Kidney capillary endothelial cell (primary cell): ENCODE results near the gene EDDM13.
"Not testable (repeated sequence)": the region's sequence is repeated elsewhere in the genome, so short reads cannot be mapped to it uniquely, and the experiment has no call there.

ENCODE experiments used
- DNase-seq: peaks from one replicate; pipeline ENCODE4 v3.0.0-alpha.2; 2018; ENCODE audit warnings: low spot score

The EDDM13 gene

GRCh38 chr19:56272161-56272798 is at the start of gene EDDM13:
EDDM13 (plus strand) TSS chr19:56272748; CDS start chr19:56272835, 87 bp downstream.
- DNase-seq: no peak

GRCh38 chr19:56222901-56223300 is 49.6 kb upstream of the EDDM13 start:
- no peak for DNase-seq

- DNase-seq: no peak
Measured at GRCh38 chr19:56223481-56223880, 49.1 kb upstream of the EDDM13 start.

GRCh38 chr19:56245121-56245740 is 27.3 kb upstream of the EDDM13 start:
- peak; percentile 20 for DNase-seq

GRCh38 chr19:56245764-56246163 is 26.8 kb upstream of the EDDM13 start:
- not testable (repeated sequence) for DNase-seq

- DNase-seq: not testable (repeated sequence)
Measured at GRCh38 chr19:56248736-56249338, 23.7 kb upstream of the EDDM13 start.

GRCh38 chr19:56252699-56253422 is 19.7 kb upstream of the EDDM13 start:
- peak; percentile 86 for DNase-seq

- peak; percentile 68 for DNase-seq
Measured at GRCh38 chr19:56253737-56254136, 18.8 kb upstream of the EDDM13 start.

- DNase-seq: no peak
Measured at GRCh38 chr19:56258272-56258671, 14.3 kb upstream of the EDDM13 start.

- peak; percentile 24 for DNase-seq
Measured at GRCh38 chr19:56261145-56261544, 11.4 kb upstream of the EDDM13 start.

- not testable (repeated sequence) for DNase-seq
Measured at GRCh38 chr19:56261932-56262331, 10.6 kb upstream of the EDDM13 start.

GRCh38 chr19:56263319-56263718 is 9.2 kb upstream of the EDDM13 start:
- no peak for DNase-seq

GRCh38 chr19:56266051-56266450 is 6.5 kb upstream of the EDDM13 start:
- DNase-seq: no peak

- DNase-seq: no peak
Measured at GRCh38 chr19:56269348-56269747, 3.2 kb upstream of the EDDM13 start.

- DNase-seq: no peak
Measured at GRCh38 chr19:56270676-56271075, 1.9 kb upstream of the EDDM13 start.

GRCh38 chr19:56271151-56271550 is 1.4 kb upstream of the EDDM13 start:
- no peak for DNase-seq

- peak; percentile 92 for DNase-seq
Measured at GRCh38 chr19:56273563-56274117, 1.1 kb downstream of the EDDM13 start.

- DNase-seq: no peak
Measured at GRCh38 chr19:56282809-56283208, 10.3 kb downstream of the EDDM13 start.

- DNase-seq: no peak
Measured at GRCh38 chr19:56284746-56285145, 12.2 kb downstream of the EDDM13 start.

GRCh38 chr19:56290104-56290503 is 17.6 kb downstream of the EDDM13 start:
- no peak for DNase-seq

GRCh38 chr19:56291867-56292266 is 19.3 kb downstream of the EDDM13 start:
- no peak for DNase-seq

GRCh38 chr19:56294549-56294948 is 22.0 kb downstream of the EDDM13 start:
- DNase-seq: peak; percentile 58
